Measurements from ENCODE around the gene CLCNKB.

Gene CLCNKB

GRCh38 chr1:16013220-16013907 lies 30.2 kb upstream of the CLCNKB start:
- no peak for DNase-seq (ENCODE audit: low spot score)
- H3K23ac ChIP-seq (ENCODE audit: low read depth, low read length, poor library complexity): peak overlapping the region; percentile 82

GRCh38 chr1:16013908-16014258 lies 29.7 kb upstream of the CLCNKB start:
- Histone ChIP-seq H2BK12ac (ENCODE audit: low read length) (no peak overlapping the region), H2AFZ (ENCODE audit: low read length) (no peak overlapping the region), H3K14ac (ENCODE audit: low read length) (no peak overlapping the region)

More at GRCh38 chr1:16013220-16013907, 30.2 kb upstream of the CLCNKB start:
- no peak overlapping the region for H3K4me3 ChIP-seq (ENCODE audit: low read length in 2 of 2)
- H4K8ac ChIP-seq (ENCODE audit: low read depth, low read length): no peak overlapping the region
- no peak overlapping the region for H4K91ac ChIP-seq (ENCODE audit: low read depth, low read length, poor library complexity)
- peak overlapping the region; percentile 91 for H2AK5ac ChIP-seq (ENCODE audit: low read depth, low read length)
- WGBS, 2 donors (ENCODE audit: extremely low coverage in 2 of 2, insufficient read length in 2 of 2, insufficient replicate concordance in 1 of 2): no CpG with 5 or more reads among the region's 28 CpGs
- peak overlapping the region; percentile 48 for H3K4me2 ChIP-seq (ENCODE audit: insufficient read depth, low read length, poor library complexity, severe bottlenecking)
- H2BK5ac ChIP-seq (ENCODE audit: low read length): no peak overlapping the region
- H3K27me3 ChIP-seq (ENCODE audit: control insufficient read depth in 3 of 3, insufficient read depth in 3 of 3, low read depth in 1 of 3, low read length in 3 of 3): peaks cover 0 to 69% (median 31%) of the 10 kb centered on the region in 3 experiments
- H3K14ac ChIP-seq (ENCODE audit: low read length): no peak overlapping the region
- no peak overlapping the region for H2BK12ac ChIP-seq (ENCODE audit: low read length)
- no peaks in the 10 kb centered on the region for H3K36me3 ChIP-seq (replicated peaks in 1 of 2; ENCODE audit: control insufficient read depth in 2 of 2, insufficient read depth in 2 of 2, low read length in 2 of 2)
- no peak overlapping the region for H3K9ac ChIP-seq (ENCODE audit: low read depth, low read length, poor library complexity)
- no peak overlapping the region for H2BK15ac ChIP-seq (ENCODE audit: low read length)
- no peak overlapping the region for H3K4ac ChIP-seq (ENCODE audit: low read length)
- no peaks in the 10 kb centered on the region for H3K9me3 ChIP-seq (replicated peaks in 1 of 2; ENCODE audit: control insufficient read depth in 2 of 2, insufficient read depth in 1 of 2, low read depth in 1 of 2, low read length in 2 of 2)
- H3K79me1 ChIP-seq (ENCODE audit: low read depth, low read length): peaks cover 2% of the 10 kb centered on the region
- no peak overlapping the region for H3K27ac ChIP-seq (replicated peaks; ENCODE audit: low read length)
- peak overlapping the region; percentile 60 for H3K18ac ChIP-seq (ENCODE audit: low read length)
- peaks cover 9 to 17% of the 10 kb centered on the region in 2 donors for H3K4me1 ChIP-seq (ENCODE audit: control insufficient read depth in 2 of 2, insufficient read depth in 1 of 2, low read depth in 1 of 2, low read length in 2 of 2)
- H2BK120ac ChIP-seq (ENCODE audit: low read depth, low read length): no peak overlapping the region
- H2AFZ ChIP-seq (ENCODE audit: low read length): peak overlapping the region; percentile 84

GRCh38 chr1:16014509-16015482 lies 28.8 kb upstream of the CLCNKB start:
- DNase-seq (ENCODE audit: low spot score): no peak
- no peak overlapping the region for H3K27ac ChIP-seq (replicated peaks; ENCODE audit: low read length)

More at GRCh38 chr1:16013908-16014258, 29.7 kb upstream of the CLCNKB start:
- no peak for DNase-seq (ENCODE audit: low spot score)
- H3K9me3 ChIP-seq (replicated peaks in 1 of 2; ENCODE audit: control insufficient read depth in 2 of 2, insufficient read depth in 1 of 2, low read depth in 1 of 2, low read length in 2 of 2): no peaks in the 10 kb centered on the region
- no peak overlapping the region for H2BK5ac ChIP-seq (ENCODE audit: low read length)
- no peak overlapping the region for H3K4me2 ChIP-seq (ENCODE audit: insufficient read depth, low read length, poor library complexity, severe bottlenecking)
- H3K79me1 ChIP-seq (ENCODE audit: low read depth, low read length): peaks cover 2% of the 10 kb centered on the region
- no peak overlapping the region for H3K9ac ChIP-seq (ENCODE audit: low read depth, low read length, poor library complexity)
- H3K23ac ChIP-seq (ENCODE audit: low read depth, low read length, poor library complexity): peak overlapping the region; percentile 29
- H2AK5ac ChIP-seq (ENCODE audit: low read depth, low read length): peak overlapping the region; percentile 91
- H3K36me3 ChIP-seq (replicated peaks in 1 of 2; ENCODE audit: control insufficient read depth in 2 of 2, insufficient read depth in 2 of 2, low read length in 2 of 2): no peaks in the 10 kb centered on the region
- H3K27ac ChIP-seq (replicated peaks; ENCODE audit: low read length): no peak overlapping the region
- no CpG with 5 or more reads among the region's 4 CpGs for WGBS, 2 donors (ENCODE audit: extremely low coverage in 2 of 2, insufficient read length in 2 of 2, insufficient replicate concordance in 1 of 2)
- peaks cover 0 to 74% (median 31%) of the 10 kb centered on the region in 3 experiments for H3K27me3 ChIP-seq (ENCODE audit: control insufficient read depth in 3 of 3, insufficient read depth in 3 of 3, low read depth in 1 of 3, low read length in 3 of 3)
- peak overlapping the region; percentile 19 for H3K18ac ChIP-seq (ENCODE audit: low read length)
- no peak overlapping the region for H3K4ac ChIP-seq (ENCODE audit: low read length)
- H2BK120ac ChIP-seq (ENCODE audit: low read depth, low read length): no peak overlapping the region
- peaks cover 9 to 20% of the 10 kb centered on the region in 2 donors for H3K4me1 ChIP-seq (ENCODE audit: control insufficient read depth in 2 of 2, insufficient read depth in 1 of 2, low read depth in 1 of 2, low read length in 2 of 2)
- H3K4me3 ChIP-seq (ENCODE audit: low read length in 2 of 2): peak overlapping the region in 1 of 2 donors; percentile 13
- no peak overlapping the region for H4K91ac ChIP-seq (ENCODE audit: low read depth, low read length, poor library complexity)
- no peak overlapping the region for H4K8ac ChIP-seq (ENCODE audit: low read depth, low read length)
- no peak overlapping the region for H2BK15ac ChIP-seq (ENCODE audit: low read length)

GRCh38 chr1:16015491-16015890 lies 28.1 kb upstream of the CLCNKB start:
- no peak overlapping the region for H3K4me3 ChIP-seq (ENCODE audit: low read length in 2 of 2)
- peaks cover 2% of the 10 kb centered on the region for H3K79me1 ChIP-seq (ENCODE audit: low read depth, low read length)
- no peak overlapping the region for H4K8ac ChIP-seq (ENCODE audit: low read depth, low read length)
- no peak overlapping the region for H3K4me2 ChIP-seq (ENCODE audit: insufficient read depth, low read length, poor library complexity, severe bottlenecking)
- no peak overlapping the region for H4K91ac ChIP-seq (ENCODE audit: low read depth, low read length, poor library complexity)
- H2AFZ ChIP-seq (ENCODE audit: low read length): no peak overlapping the region
- no peak overlapping the region for H2BK12ac ChIP-seq (ENCODE audit: low read length)
- H3K36me3 ChIP-seq (replicated peaks in 1 of 2; ENCODE audit: control insufficient read depth in 2 of 2, insufficient read depth in 2 of 2, low read length in 2 of 2): no peaks in the 10 kb centered on the region
- no peak overlapping the region for H3K4ac ChIP-seq (ENCODE audit: low read length)
- peak overlapping the region; percentile 92 for H3K14ac ChIP-seq (ENCODE audit: low read length)
- peak overlapping the region; percentile 37 for H3K23ac ChIP-seq (ENCODE audit: low read depth, low read length, poor library complexity)
- no peak overlapping the region for H2BK5ac ChIP-seq (ENCODE audit: low read length)
- peak overlapping the region; percentile 72 for H3K18ac ChIP-seq (ENCODE audit: low read length)
- peaks cover 0 to 89% (median 31%) of the 10 kb centered on the region in 3 experiments for H3K27me3 ChIP-seq (ENCODE audit: control insufficient read depth in 3 of 3, insufficient read depth in 3 of 3, low read depth in 1 of 3, low read length in 3 of 3)
- H2BK15ac ChIP-seq (ENCODE audit: low read length): peak overlapping the region; percentile 7
- H3K9me3 ChIP-seq (replicated peaks in 1 of 2; ENCODE audit: control insufficient read depth in 2 of 2, insufficient read depth in 1 of 2, low read depth in 1 of 2, low read length in 2 of 2): no peaks in the 10 kb centered on the region
- no peak for DNase-seq (ENCODE audit: low spot score)
- H2AK5ac ChIP-seq (ENCODE audit: low read depth, low read length): peak overlapping the region; percentile 93
- H3K27ac ChIP-seq (replicated peaks; ENCODE audit: low read length): no peak overlapping the region
- peaks cover 11 to 22% of the 10 kb centered on the region in 2 donors for H3K4me1 ChIP-seq (ENCODE audit: control insufficient read depth in 2 of 2, insufficient read depth in 1 of 2, low read depth in 1 of 2, low read length in 2 of 2)
- peak overlapping the region; percentile 52 for H2BK120ac ChIP-seq (ENCODE audit: low read depth, low read length)
- H3K9ac ChIP-seq (ENCODE audit: low read depth, low read length, poor library complexity): no peak overlapping the region
- WGBS, 2 donors (ENCODE audit: extremely low coverage in 2 of 2, insufficient read length in 2 of 2, insufficient replicate concordance in 1 of 2): no CpG with 5 or more reads among the region's 25 CpGs

More at GRCh38 chr1:16014509-16015482, 28.8 kb upstream of the CLCNKB start:
- Histone ChIP-seq H3K18ac (ENCODE audit: low read length) (peak overlapping the region; percentile 15), H3K4me2 (ENCODE audit: insufficient read depth, low read length, poor library complexity, severe bottlenecking) (no peak overlapping the region), H3K9me3 (replicated peaks in 1 of 2; ENCODE audit: control insufficient read depth in 2 of 2, insufficient read depth in 1 of 2, low read depth in 1 of 2, low read length in 2 of 2) (no peaks in the 10 kb centered on the region), H4K91ac (ENCODE audit: low read depth, low read length, poor library complexity) (no peak overlapping the region), H2AK5ac (ENCODE audit: low read depth, low read length) (peak overlapping the region; percentile 93), H3K4me3 (ENCODE audit: low read length in 2 of 2) (no peak overlapping the region), H3K23ac (ENCODE audit: low read depth, low read length, poor library complexity) (peak overlapping the region; percentile 49), H3K4ac (ENCODE audit: low read length) (no peak overlapping the region), H3K9ac (ENCODE audit: low read depth, low read length, poor library complexity) (no peak overlapping the region), H2BK15ac (ENCODE audit: low read length) (peak overlapping the region; percentile 7), H3K14ac (ENCODE audit: low read length) (peak overlapping the region; percentile 6), H3K79me1 (ENCODE audit: low read depth, low read length) (peaks cover 2% of the 10 kb centered on the region), H2BK12ac (ENCODE audit: low read length) (no peak overlapping the region), H4K8ac (ENCODE audit: low read depth, low read length) (no peak overlapping the region), H3K27me3 (ENCODE audit: control insufficient read depth in 3 of 3, insufficient read depth in 3 of 3, low read depth in 1 of 3, low read length in 3 of 3) (peaks cover 0 to 82% (median 31%) of the 10 kb centered on the region in 3 experiments), H2BK5ac (ENCODE audit: low read length) (no peak overlapping the region), H2AFZ (ENCODE audit: low read length) (no peak overlapping the region), H3K4me1 (ENCODE audit: control insufficient read depth in 2 of 2, insufficient read depth in 1 of 2, low read depth in 1 of 2, low read length in 2 of 2) (peaks cover 10 to 22% of the 10 kb centered on the region in 2 donors), H3K36me3 (replicated peaks in 1 of 2; ENCODE audit: control insufficient read depth in 2 of 2, insufficient read depth in 2 of 2, low read length in 2 of 2) (no peaks in the 10 kb centered on the region), H2BK120ac (ENCODE audit: low read depth, low read length) (peak overlapping the region; percentile 63)
- no CpG with 5 or more reads among the region's 17 CpGs for WGBS, 2 donors (ENCODE audit: extremely low coverage in 2 of 2, insufficient read length in 2 of 2, insufficient replicate concordance in 1 of 2)

All from neuronal stem cell (in vitro differentiated cells).